H1 (cell line): ENCODE results near the gene PPIA. TPM values are rescaled to one million over a fixed set of nuclear protein-coding genes. Genes with fewer than 3 reads are reported as not detected.

Experiments
- ASH2L ChIP-seq: fragments of 200-600, 300-600 bp; sonication (generic); IDR thresholded peaks from one replicate; pipeline ENCODE4 v1.7.1; 2017; ENCODE audit warnings: low read length
- BACH1 ChIP-seq: IDR thresholded peaks from 2 replicates; pipeline ENCODE4 v1.6.1; 2012; ENCODE audit warnings: low read length, improper control_type of control experiment
- CBX5 ChIP-seq: fragments of 300-800, 300-1000 bp; sonication (generic); IDR thresholded peaks from 2 replicates; pipeline ENCODE4 v1.7.1; 2016; ENCODE audit warnings: antibody characterized with exemption, low read length, low read depth
- HDAC2 ChIP-seq, 2 experiments: fragments of 300-600 bp in 1 of 2; sonication (generic) in 1 of 2; IDR thresholded peaks; 2 replicates each; pipeline ENCODE4 v1.6.1; 2011 to 2012; ENCODE audit warnings: low read depth in 2 of 2, low read length in 2 of 2, mild to moderate bottlenecking in 2 of 2, moderate library complexity in 2 of 2, borderline replicate concordance in 1 of 2, inconsistent platforms in 1 of 2
- TCF12 ChIP-seq: IDR thresholded peaks from 2 replicates; pipeline ENCODE4 v1.6.1; 2011; ENCODE audit warnings: low read depth, mild to moderate bottlenecking, low read length
- polyA plus RNA-seq, 7 experiments: library from polyadenylated mRNA; depleted of rRNA in 3 of 7; stranded (reverse) in 5 of 7; unstranded in 2 of 7; fragments of >200 nt in 5 of 7; fragments of 200-250 nt in 2 of 7; gene quantifications; 1 replicate in 5 of 7; 2 replicates in 1 of 7; 4 replicates in 1 of 7; pipeline versions ENCODE4 v1.2.1 to v1.2.3, GENCODE V29; 2011 to 2013; ENCODE audit warnings: missing spikeins in 2 of 7, mixed read lengths in 2 of 7
- total RNA-seq: library from RNA; stranded (reverse); fragmentation: NEBNext Ultra II Directional; extraction: Animal tissue kit (Norgen Biotek cat#: 25700); gene quantifications from 2 replicates; pipeline ENCODE4 v1.2.1, GENCODE V29; 2021

PPIA gene
- total and polyA plus RNA-seq, 2 of the 8 experiments (the other 6 are each of a cell fraction or from before 2014, with no cell fraction given), result 2,865 to 5,394 TPM

DNA sequence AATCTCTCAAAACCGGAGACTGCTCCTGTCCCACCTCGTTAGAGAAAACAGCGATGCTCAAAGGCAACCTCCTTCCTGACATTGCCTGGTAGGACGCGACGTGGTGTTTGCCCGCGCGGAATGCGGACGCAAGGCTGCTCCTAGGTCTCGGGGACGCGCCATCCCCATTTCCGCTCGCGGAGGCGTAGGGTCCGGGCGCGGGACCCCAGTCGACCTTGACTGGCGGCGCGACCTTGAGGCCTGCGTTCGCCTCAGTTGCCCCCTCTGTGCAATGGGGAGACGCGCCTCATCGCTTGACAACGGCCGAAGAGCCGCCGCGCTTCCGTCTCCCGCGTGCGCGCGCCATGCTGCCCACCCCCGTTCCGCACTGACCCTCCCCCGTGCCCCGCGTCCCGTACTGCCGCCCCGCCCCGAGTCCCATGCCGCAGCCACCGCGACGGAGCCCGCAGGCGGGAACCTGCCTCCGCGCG is 412 bp upstream of the PPIA start (continued):
- TF ChIP-seq CBX5 (no peak), TCF12 (0 out of 2 replicates have a peak, but pooled peaks have one; percentile 16), ASH2L (peak; percentile 90), BACH1 (peak; percentile 45; the same call in 1 of the 2 replicates), HDAC2 (IDR thresholded peaks at IDR 0.05; ENCODE audit: borderline replicate concordance in 1 of 2, low read depth in 2 of 2, low read length in 2 of 2) (peak in 1 of 2 experiments; percentile 99; a peak in 2 of 4 replicates)
